Measurements from ENCODE around the gene DYNLT1.

DNA sequence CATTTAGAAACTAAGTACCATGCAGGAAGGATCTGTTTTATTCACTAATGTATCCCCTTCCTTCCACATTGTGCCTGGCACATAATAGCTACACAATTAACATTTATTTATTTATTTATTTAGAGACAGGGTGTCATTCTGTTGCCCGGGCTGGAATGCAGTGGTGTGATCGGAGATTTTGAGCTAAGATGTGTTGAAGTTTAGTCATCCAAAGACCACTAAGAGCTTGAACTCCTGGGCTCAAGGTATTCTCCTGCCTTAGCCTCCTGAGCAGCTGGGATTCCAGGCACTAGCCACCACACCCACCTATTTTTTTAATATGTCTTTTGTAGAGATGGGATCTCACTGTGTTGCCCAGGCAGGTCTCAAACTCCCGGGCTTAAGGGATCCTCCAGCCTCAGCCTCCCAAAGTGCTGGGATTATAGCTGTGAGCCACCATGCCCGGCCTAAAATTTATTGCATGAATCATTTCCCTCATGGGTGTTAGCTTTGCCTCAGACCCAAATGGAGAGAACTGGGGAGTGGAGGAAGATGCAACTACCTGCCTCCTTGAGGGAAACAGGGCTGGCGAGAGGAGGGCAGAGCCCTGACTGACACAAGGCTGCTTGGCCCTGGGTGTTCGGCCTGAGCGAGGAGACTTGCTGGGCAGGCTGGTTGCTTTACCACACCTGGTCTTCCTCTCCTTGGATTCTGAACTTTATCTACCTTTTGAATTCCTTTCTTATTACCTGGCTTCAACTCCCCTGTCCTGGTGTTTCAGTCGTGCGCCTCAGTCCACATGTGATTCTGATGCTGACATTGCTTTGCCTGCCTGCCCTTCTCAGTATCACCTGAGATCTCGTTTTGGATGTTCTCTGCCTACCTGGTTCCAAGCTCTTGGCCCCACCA is 1.7 kb upstream of the DYNLT1 start:
- TF ChIP-seq, protein P1, sequence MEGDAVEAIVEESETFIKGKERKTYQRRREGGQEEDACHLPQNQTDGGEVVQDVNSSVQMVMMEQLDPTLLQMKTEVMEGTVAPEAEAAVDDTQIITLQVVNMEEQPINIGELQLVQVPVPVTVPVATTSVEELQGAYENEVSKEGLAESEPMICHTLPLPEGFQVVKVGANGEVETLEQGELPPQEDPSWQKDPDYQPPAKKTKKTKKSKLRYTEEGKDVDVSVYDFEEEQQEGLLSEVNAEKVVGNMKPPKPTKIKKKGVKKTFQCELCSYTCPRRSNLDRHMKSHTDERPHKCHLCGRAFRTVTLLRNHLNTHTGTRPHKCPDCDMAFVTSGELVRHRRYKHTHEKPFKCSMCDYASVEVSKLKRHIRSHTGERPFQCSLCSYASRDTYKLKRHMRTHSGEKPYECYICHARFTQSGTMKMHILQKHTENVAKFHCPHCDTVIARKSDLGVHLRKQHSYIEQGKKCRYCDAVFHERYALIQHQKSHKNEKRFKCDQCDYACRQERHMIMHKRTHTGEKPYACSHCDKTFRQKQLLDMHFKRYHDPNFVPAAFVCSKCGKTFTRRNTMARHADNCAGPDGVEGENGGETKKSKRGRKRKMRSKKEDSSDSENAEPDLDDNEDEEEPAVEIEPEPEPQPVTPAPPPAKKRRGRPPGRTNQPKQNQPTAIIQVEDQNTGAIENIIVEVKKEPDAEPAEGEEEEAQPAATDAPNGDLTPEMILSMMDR (IDR thresholded peaks at IDR 0.05) = no peak
- TF ChIP-seq POLR2A (IDR thresholded peaks at IDR 0.05) = no peak

All from ovary (tissue), 3 donors.